Tibial nerve (tissue), 4 donors: ENCODE measurements around the gene DTX3L. TPM values are rescaled to one million over a fixed set of nuclear protein-coding genes. Genes with fewer than 3 reads are reported as not detected.

Experiments used
- DNase-seq, 2 donors: peaks; one replicate each; pipeline ENCODE4 v3.0.0-alpha.2; 2019; ENCODE audit warnings: low spot score in 2 of 2
- H3K27ac ChIP-seq, 4 donors: fragments of 200-600 bp; sonication (generic) in 3 of 4; one replicate each; pipeline ENCODE4 v1.5.1; 2017 to 2019; ENCODE audit warnings: mild to moderate bottlenecking in 1 of 4
- H3K27me3 ChIP-seq, 2 donors: fragments of 200-600 bp; sonication (generic) in 1 of 2; one replicate each; pipeline versions ENCODE4 v1.5.1 to v1.6.0; 2017 to 2019
- H3K36me3 ChIP-seq, 3 donors: fragments of 200-600 bp; sonication (generic); one replicate each; pipeline ENCODE4 v1.5.1; 2018 to 2019
- H3K4me1 ChIP-seq, 4 donors: fragments of 200-600 bp; sonication (generic) in 3 of 4; one replicate each; pipeline ENCODE4 v1.5.1; 2017 to 2019
- H3K4me3 ChIP-seq, 4 donors: fragments of 200-600 bp; sonication (generic) in 3 of 4; one replicate each; pipeline ENCODE4 v1.5.1; 2017 to 2019; ENCODE audit warnings: mild to moderate bottlenecking in 1 of 4, moderate library complexity in 1 of 4
- H3K9me3 ChIP-seq, 4 donors: fragments of 200-600 bp; sonication (generic) in 3 of 4; one replicate each; pipeline ENCODE4 v1.5.1; 2017 to 2019
- EP300 ChIP-seq, 2 donors: sonication (generic); formaldehyde crosslinking; IDR thresholded peaks; one replicate each; pipeline ENCODE4 v1.6.1; 2017; ENCODE audit warnings: antibody characterized with exemption in 2 of 2, mild to moderate bottlenecking in 1 of 2
- POLR2A ChIP-seq, 2 donors: fragments of 450-650 bp; IDR thresholded peaks; one replicate each; pipeline ENCODE4 v1.6.1; 2017; ENCODE audit warnings: antibody characterized with exemption in 2 of 2, mild to moderate bottlenecking in 2 of 2, moderate library complexity in 2 of 2
- WGBS, 2 donors: methylation state at CpG; one replicate each; pipeline ENCODE4 v1.1.5; 2018; 5-methylcytosine and 5-hydroxymethylcytosine counted together
- total RNA-seq, 4 donors: library from RNA; depleted of rRNA; stranded (reverse); fragments of >200 nt; gene quantifications; one replicate each; pipeline ENCODE4 v1.1.0, GENCODE V29; 2016
- TF ChIP-seq, protein P1 (sequence below), 5 experiments: fragments of 200-600 bp in 3 of 5; fragments of 450-650 bp in 2 of 5; sonication (generic) in 3 of 5; IDR thresholded peaks; one replicate each; pipeline ENCODE4 v1.5.1; 2016 to 2019; ENCODE audit warnings: antibody characterized with exemption in 5 of 5, mild to moderate bottlenecking in 3 of 5, moderate library complexity in 2 of 5

DTX3L gene
- total RNA-seq, 4 donors from 2014 or later = 14.9 to 23.2 (median 18.9) TPM

DNA sequence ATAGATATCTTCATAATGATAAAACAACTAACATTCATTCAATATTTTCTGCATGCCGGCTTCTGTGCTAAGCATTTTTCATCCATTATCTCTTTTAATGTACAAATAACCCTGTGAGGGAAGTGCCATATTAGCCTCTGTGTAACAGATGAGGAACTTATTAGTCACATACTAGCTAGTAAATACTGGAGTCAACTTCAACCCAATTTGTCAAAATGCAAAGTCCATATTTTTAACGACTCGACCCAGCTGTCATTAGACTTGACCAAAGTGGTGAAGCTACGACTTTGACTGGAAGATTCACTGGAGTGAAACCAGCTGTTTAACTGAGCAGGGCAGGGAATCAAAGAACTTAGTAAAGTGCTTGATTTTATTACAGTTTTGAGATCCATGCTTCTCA is 54.9 kb downstream of the DTX3L start:
- WGBS, 2 donors = 75 to 76% methylated on average over 4 of the region's 4 CpGs
- no peak for DNase-seq
- Histone ChIP-seq H3K4me1 (no peaks in the 10 kb centered on the region), H3K4me3 (no peak overlapping the region), H3K36me3 (no peaks in the 10 kb centered on the region), H3K27me3 (no peaks in the 10 kb centered on the region), H3K27ac (no peak overlapping the region), H3K9me3 (no peaks in the 10 kb centered on the region)
- no peak for TF ChIP-seq POLR2A (IDR thresholded peaks at IDR 0.05)
- TF ChIP-seq EP300 (IDR thresholded peaks at IDR 0.05) = no peak
- TF ChIP-seq, protein P1, sequence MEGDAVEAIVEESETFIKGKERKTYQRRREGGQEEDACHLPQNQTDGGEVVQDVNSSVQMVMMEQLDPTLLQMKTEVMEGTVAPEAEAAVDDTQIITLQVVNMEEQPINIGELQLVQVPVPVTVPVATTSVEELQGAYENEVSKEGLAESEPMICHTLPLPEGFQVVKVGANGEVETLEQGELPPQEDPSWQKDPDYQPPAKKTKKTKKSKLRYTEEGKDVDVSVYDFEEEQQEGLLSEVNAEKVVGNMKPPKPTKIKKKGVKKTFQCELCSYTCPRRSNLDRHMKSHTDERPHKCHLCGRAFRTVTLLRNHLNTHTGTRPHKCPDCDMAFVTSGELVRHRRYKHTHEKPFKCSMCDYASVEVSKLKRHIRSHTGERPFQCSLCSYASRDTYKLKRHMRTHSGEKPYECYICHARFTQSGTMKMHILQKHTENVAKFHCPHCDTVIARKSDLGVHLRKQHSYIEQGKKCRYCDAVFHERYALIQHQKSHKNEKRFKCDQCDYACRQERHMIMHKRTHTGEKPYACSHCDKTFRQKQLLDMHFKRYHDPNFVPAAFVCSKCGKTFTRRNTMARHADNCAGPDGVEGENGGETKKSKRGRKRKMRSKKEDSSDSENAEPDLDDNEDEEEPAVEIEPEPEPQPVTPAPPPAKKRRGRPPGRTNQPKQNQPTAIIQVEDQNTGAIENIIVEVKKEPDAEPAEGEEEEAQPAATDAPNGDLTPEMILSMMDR (IDR thresholded peaks at IDR 0.05) = no peak

DNA sequence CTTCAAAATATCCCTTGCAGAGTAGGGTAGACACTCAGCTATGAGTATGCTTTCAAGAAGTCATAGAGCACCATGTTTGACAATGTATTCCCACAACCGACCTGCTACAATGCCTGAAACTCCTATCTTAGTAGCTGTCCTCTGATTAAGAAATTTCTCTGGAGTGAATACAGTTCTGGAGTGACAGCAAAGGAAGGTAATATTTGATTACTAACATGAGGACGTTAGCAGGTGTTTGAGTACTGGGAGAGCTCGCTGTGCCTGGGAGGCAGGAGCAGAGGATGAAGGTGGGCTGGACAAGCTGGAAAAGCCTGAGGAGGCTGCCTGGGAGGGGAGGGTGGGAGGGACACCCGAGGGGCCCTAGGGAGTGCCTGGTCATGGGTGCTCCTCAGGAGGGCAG is 56.3 kb downstream of the DTX3L start:
- WGBS, 2 donors = 79 to 82% methylated on average over 4 of the region's 4 CpGs
- no peak overlapping the region for H3K27ac ChIP-seq
- TF ChIP-seq, protein P1 (IDR thresholded peaks at IDR 0.05) = no peak
- no peak for TF ChIP-seq POLR2A (IDR thresholded peaks at IDR 0.05)
- no peak for TF ChIP-seq EP300 (IDR thresholded peaks at IDR 0.05)
- no peaks in the 10 kb centered on the region for H3K36me3 ChIP-seq
- DNase-seq = no peak
- no peaks in the 10 kb centered on the region for H3K9me3 ChIP-seq
- no peak overlapping the region for H3K4me3 ChIP-seq
- no peaks in the 10 kb centered on the region for H3K4me1 ChIP-seq
- H3K27me3 ChIP-seq = no peaks in the 10 kb centered on the region

GRCh38 chr3:122621112-122621511 is 57.0 kb downstream of the DTX3L start:
- DNase-seq = no peak
- TF ChIP-seq, protein P1 (IDR thresholded peaks at IDR 0.05) = no peak
- no peak for TF ChIP-seq EP300 (IDR thresholded peaks at IDR 0.05)
- TF ChIP-seq POLR2A (IDR thresholded peaks at IDR 0.05) = no peak
- no peaks in the 10 kb centered on the region for H3K27me3 ChIP-seq
- H3K9me3 ChIP-seq = no peaks in the 10 kb centered on the region
- 66 to 67% methylated on average over 3 of the region's 3 CpGs for WGBS, 2 donors
- H3K36me3 ChIP-seq = no peaks in the 10 kb centered on the region
- no peaks in the 10 kb centered on the region for H3K4me1 ChIP-seq
- no peak overlapping the region for H3K27ac ChIP-seq
- no peak overlapping the region for H3K4me3 ChIP-seq

- Histone ChIP-seq H3K4me1 (no peaks in the 10 kb centered on the region), H3K9me3 (no peaks in the 10 kb centered on the region), H3K4me3 (no peak overlapping the region), H3K36me3 (no peaks in the 10 kb centered on the region), H3K27ac (no peak overlapping the region), H3K27me3 (no peaks in the 10 kb centered on the region)
- WGBS, 2 donors = 71 to 75% methylated on average over 8 of the region's 8 CpGs
- no peak for DNase-seq
- TF ChIP-seq POLR2A (IDR thresholded peaks at IDR 0.05) (no peak), EP300 (IDR thresholded peaks at IDR 0.05) (no peak)
- TF ChIP-seq, protein P1 (IDR thresholded peaks at IDR 0.05) = no peak
These were observed 59.1 kb downstream of the DTX3L start for GRCh38 chr3:122623031-122623829.

Other genes starting within 250 kb of the DTX3L start
- 1 to 10 TPM in 3 of 4 donors, not detected in 1; 1.1 to 4.8 (median 2.7) TPM for gene CSTA, start 239.1 kb upstream of the DTX3L start, total RNA-seq
- gene MIX23, start 181.1 kb upstream of the DTX3L start, total RNA-seq = 10 to 100 TPM in 3 of 4 donors, 1 to 10 TPM in 1; 5.7 to 19.2 (median 13.5) TPM
- gene FAM162A, start 180.2 kb upstream of the DTX3L start, total RNA-seq = 10 to 100 TPM; 13.2 to 23.1 (median 17.8) TPM
- gene WDR5B, start 148.3 kb upstream of the DTX3L start, total RNA-seq = 1 to 10 TPM; 4.4 to 5.1 (median 4.8) TPM
- 10 to 100 TPM; 36.8 to 46.5 (median 41.8) TPM for gene KPNA1, start 49.4 kb upstream of the DTX3L start, total RNA-seq
- gene PARP9, start within 50 bp of the DTX3L start, total RNA-seq = 10 to 100 TPM; 16.1 to 32.6 (median 22.4) TPM
- 1 to 10 TPM; 1.2 to 3.6 (median 2.8) TPM for gene PARP15, start 13.3 kb downstream of the DTX3L start, total RNA-seq
- gene PARP14, start 116.5 kb downstream of the DTX3L start, total RNA-seq = 10 to 100 TPM; 31.6 to 56.2 (median 38.4) TPM
- 10 to 100 TPM; 10.9 to 15.3 (median 12.9) TPM for gene HSPBAP1, start 229.5 kb downstream of the DTX3L start, total RNA-seq
- 10 to 100 TPM; 14.2 to 27.3 (median 20.9) TPM for gene SLC49A4, start 230.7 kb downstream of the DTX3L start, total RNA-seq